ENCODE data around the gene DUSP19. TPM values are rescaled to one million over a fixed set of nuclear protein-coding genes. Genes with fewer than 3 reads are reported as not detected.
A peak's percentile ranks its signal among the peaks of the same experiment; 100 is the strongest.

DUSP19 gene
- total and polyA plus RNA-seq, 2 of the 13 experiments (the other 11 are each of a cell fraction or from before 2014, with no cell fraction given), result 1.3 to 1.9 TPM

DNA sequence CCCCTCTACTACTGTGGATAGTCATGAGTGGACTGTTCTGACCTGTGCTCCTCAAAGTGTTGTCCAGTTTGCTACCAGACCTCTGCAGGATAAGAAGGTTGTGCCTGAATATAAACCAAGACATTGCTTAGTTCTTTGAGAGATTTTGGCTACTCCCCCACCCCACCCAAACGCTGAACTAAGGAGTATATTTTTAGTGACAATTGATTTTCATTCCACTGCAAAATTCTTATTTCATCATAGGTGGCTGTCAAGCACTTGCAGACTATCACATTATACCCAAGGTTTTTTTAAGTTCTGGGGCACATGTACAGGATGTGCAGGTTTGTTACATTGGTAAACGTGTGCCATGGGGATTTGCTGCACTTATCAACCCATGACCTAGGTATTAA, 13.4 kb downstream of the DUSP19 start (continued):
- no peak for TF ChIP-seq NR1H2 (CRISPR knock-in tag; IDR thresholded peaks at IDR 0.05; ENCODE audit: borderline replicate concordance, low read depth)

DNA sequence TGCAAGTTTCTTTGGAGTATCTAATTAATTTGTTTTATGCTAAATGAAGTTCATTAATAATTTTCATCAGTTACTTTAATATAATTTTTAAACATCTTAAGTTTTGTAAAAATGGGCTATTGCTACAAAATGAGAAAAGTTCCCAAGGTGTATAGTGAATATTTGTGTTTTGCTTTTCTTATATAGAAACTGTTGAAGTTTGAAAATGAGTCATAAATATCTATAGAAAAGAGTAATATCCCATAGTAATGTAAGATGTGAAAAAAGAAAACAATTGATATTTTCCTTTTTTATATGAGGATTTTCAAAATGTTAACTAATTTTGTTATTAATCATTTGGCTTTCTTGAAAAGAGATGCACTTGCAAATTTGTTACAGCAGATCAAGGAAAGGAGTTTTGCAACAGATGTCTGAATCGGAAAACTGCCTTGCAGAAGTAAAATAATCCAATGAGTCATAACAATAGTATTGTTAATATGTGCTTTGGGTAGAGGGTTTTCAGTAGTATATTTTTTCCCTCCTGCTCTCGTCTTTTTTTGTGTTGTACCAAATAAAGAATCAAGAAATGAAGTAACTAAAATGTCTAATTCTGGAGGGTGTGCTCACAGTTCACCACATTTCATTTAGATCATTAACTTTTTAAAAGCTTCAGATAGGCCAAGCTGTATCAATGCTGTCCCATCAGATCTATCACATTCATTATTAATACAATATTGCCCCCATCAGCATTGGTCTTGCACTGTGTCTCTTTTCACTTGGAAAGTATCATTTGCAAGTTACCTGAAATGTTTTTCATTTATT, 15.5 kb downstream of the DUSP19 start:
- FAIRE-seq (no peak), DNase-seq (ENCODE audit: low spot score) (no peak), ATAC-seq (peak; percentile 29; the same call in 1 of the 3 replicates)
- Histone ChIP-seq H3K4me1 (ENCODE audit: insufficient read depth, low read length) (peaks cover 18% of the 10 kb centered on the region), H3K4me2 (ENCODE audit: low read depth, low read length) (no peak overlapping the region), H3K36me3 (replicated peaks in 1 of 2; ENCODE audit: control insufficient read depth in 1 of 2, insufficient read depth in 2 of 2, low read length in 2 of 2) (no peaks in the 10 kb centered on the region), H3K27me3 (ENCODE audit: control insufficient read depth in 1 of 2, insufficient read depth in 2 of 2, low read length in 2 of 2) (no peaks in the 10 kb centered on the region), H3K9ac (ENCODE audit: insufficient read depth, low read depth, low read length) (no peak overlapping the region), H3K27ac (ENCODE audit: extremely low read length, insufficient read depth, low read length) (no peak overlapping the region), H3K79me2 (ENCODE audit: insufficient read depth, low read length) (no peaks in the 10 kb centered on the region), H3K9me3 (ENCODE audit: low read length) (no peaks in the 10 kb centered on the region), H4K20me1 (ENCODE audit: insufficient read depth, low read length) (no peaks in the 10 kb centered on the region), H3K4me3 (replicated peaks in 1 of 3; ENCODE audit: insufficient read depth in 1 of 3, low read depth in 2 of 3, low read length in 3 of 3) (no peak overlapping the region), H2AFZ (ENCODE audit: low read length) (no peak overlapping the region)
- no peak for TF ChIP-seq ZNF333 (CRISPR knock-in tag; IDR thresholded peaks at IDR 0.05; ENCODE audit: borderline replicate concordance)
- TF ChIP-seq, protein P1, sequence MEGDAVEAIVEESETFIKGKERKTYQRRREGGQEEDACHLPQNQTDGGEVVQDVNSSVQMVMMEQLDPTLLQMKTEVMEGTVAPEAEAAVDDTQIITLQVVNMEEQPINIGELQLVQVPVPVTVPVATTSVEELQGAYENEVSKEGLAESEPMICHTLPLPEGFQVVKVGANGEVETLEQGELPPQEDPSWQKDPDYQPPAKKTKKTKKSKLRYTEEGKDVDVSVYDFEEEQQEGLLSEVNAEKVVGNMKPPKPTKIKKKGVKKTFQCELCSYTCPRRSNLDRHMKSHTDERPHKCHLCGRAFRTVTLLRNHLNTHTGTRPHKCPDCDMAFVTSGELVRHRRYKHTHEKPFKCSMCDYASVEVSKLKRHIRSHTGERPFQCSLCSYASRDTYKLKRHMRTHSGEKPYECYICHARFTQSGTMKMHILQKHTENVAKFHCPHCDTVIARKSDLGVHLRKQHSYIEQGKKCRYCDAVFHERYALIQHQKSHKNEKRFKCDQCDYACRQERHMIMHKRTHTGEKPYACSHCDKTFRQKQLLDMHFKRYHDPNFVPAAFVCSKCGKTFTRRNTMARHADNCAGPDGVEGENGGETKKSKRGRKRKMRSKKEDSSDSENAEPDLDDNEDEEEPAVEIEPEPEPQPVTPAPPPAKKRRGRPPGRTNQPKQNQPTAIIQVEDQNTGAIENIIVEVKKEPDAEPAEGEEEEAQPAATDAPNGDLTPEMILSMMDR (CRISPR knock-in tag; IDR thresholded peaks at IDR 0.05), result peak; percentile 33; the same call in 1 of the 2 replicates
- TF ChIP-seq TCF7 (IDR thresholded peaks at IDR 0.05; ENCODE audit: low read depth), result no peak
- no peak for TF ChIP-seq ZNF263 (CRISPR knock-in tag; IDR thresholded peaks at IDR 0.05)
- no peak for TF ChIP-seq ZFP36L2 (CRISPR knock-in tag; IDR thresholded peaks at IDR 0.05)
- TF ChIP-seq, protein P2, sequence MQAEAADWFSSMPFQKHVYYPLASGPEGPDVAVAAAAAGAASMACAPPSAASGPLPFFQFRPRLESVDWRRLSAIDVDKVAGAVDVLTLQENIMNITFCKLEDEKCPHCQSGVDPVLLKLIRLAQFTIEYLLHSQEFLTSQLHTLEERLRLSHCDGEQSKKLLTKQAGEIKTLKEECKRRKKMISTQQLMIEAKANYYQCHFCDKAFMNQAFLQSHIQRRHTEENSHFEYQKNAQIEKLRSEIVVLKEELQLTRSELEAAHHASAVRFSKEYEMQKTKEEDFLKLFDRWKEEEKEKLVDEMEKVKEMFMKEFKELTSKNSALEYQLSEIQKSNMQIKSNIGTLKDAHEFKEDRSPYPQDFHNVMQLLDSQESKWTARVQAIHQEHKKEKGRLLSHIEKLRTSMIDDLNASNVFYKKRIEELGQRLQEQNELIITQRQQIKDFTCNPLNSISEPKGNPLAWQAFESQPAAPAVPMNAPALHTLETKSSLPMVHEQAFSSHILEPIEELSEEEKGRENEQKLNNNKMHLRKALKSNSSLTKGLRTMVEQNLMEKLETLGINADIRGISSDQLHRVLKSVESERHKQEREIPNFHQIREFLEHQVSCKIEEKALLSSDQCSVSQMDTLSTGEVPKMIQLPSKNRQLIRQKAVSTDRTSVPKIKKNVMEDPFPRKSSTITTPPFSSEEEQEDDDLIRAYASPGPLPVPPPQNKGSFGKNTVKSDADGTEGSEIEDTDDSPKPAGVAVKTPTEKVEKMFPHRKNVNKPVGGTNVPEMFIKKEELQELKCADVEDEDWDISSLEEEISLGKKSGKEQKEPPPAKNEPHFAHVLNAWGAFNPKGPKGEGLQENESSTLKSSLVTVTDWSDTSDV (CRISPR knock-in tag; IDR thresholded peaks at IDR 0.05), result no peak
- TF ChIP-seq, protein P3, sequence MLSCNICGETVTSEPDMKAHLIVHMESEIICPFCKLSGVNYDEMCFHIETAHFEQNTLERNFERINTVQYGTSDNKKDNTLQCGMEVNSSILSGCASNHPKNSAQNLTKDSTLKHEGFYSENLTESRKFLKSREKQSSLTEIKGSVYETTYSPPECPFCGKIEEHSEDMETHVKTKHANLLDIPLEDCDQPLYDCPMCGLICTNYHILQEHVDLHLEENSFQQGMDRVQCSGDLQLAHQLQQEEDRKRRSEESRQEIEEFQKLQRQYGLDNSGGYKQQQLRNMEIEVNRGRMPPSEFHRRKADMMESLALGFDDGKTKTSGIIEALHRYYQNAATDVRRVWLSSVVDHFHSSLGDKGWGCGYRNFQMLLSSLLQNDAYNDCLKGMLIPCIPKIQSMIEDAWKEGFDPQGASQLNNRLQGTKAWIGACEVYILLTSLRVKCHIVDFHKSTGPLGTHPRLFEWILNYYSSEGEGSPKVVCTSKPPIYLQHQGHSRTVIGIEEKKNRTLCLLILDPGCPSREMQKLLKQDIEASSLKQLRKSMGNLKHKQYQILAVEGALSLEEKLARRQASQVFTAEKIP (CRISPR knock-in tag; IDR thresholded peaks at IDR 0.05; ENCODE audit: borderline replicate concordance), result no peak
- TF ChIP-seq STAG1 (CRISPR knock-in tag; IDR thresholded peaks at IDR 0.05), result peak; percentile 36
- TF ChIP-seq ZNF260 (CRISPR knock-in tag; IDR thresholded peaks at IDR 0.05; ENCODE audit: borderline replicate concordance, low read depth), result no peak
- intact Hi-C loops (cut with micrococcal nuclease; ENCODE audit: unreplicated experiment) (no loop called here), in situ Hi-C loops (cut with HindIII; ENCODE audit: extremely low pct_ligation_motif_present, low pct_unique_long_range_greater_than_20kb) (no loop called here)
- CTCF ChIA-PET (ENCODE audit: low intra/inter-chr PET ratio, low total read pairs), result no interaction called here
- 19% methylated on average over 2 of the region's 2 CpGs for WGBS (ENCODE audit: low lambda C conversion rate)
- no TSS peak for BruUV-seq (replicated peaks)
- POLR2A ChIA-PET, result no interaction called here
